HEK293 (cell line): ENCODE results near the gene CYP11A1.

Source experiments
- CTCF ChIA-PET: fragments of 350-600 bp; formaldehyde crosslinking; extraction: SDS; loops from one replicate; lab custom pipeline; 2021; ENCODE audit warnings: antibody characterized with exemption; lab: Yijun Ruan, JAX
- POLR2A ChIA-PET: fragments of 300-600 bp; formaldehyde crosslinking; extraction: SDS; loops from one replicate; lab custom pipeline; 2020; ENCODE audit warnings: antibody characterized with exemption, inconsistent platforms; lab: Yijun Ruan, JAX
- H3K27ac ChIP-seq: fragments of 200-500 bp; sonication (Bioruptor generic); 2 replicates; pipeline ENCODE4 v1.5.1; 2014; ENCODE audit warnings: low read depth, low read length, control low read depth, inconsistent platforms; ENCODE audit errors: extremely low read depth
- H3K36me3 ChIP-seq, 2 experiments: fragments of 200-500 bp in 1 of 2; sonication (Bioruptor generic) in 1 of 2; 1 replicate in 1 of 2; 2 replicates in 1 of 2; pipeline ENCODE4 v1.5.1; 2014 to 2017; ENCODE audit warnings: inconsistent platforms in 2 of 2, low read length in 2 of 2; ENCODE audit not compliant: control insufficient read depth in 2 of 2, insufficient read depth in 1 of 2
- H3K4me1 ChIP-seq: fragments of 200-500 bp; sonication (Bioruptor generic); 2 replicates; pipeline ENCODE4 v1.5.1; 2014; ENCODE audit warnings: mild to moderate bottlenecking, low read length, inconsistent platforms; ENCODE audit not compliant: control insufficient read depth, insufficient read depth
- H3K4me3 ChIP-seq: 2 replicates; pipeline ENCODE4 v1.5.1; 2011; ENCODE audit warnings: low read depth, mild to moderate bottlenecking, control low read depth, low read length, moderate library complexity
- H3K9me3 ChIP-seq: fragments of 200-500 bp; sonication (Bioruptor generic); 2 replicates; pipeline ENCODE4 v1.5.1; 2014; ENCODE audit warnings: low read depth, low read length, inconsistent platforms; ENCODE audit not compliant: control insufficient read depth, insufficient read depth
- BCL6B ChIP-seq: fragments of 450-650 bp; formaldehyde crosslinking; IDR thresholded peaks from 2 replicates; pipeline ENCODE4 v1.5.1; 2017; ENCODE audit warnings: missing biosample characterization, missing genetic modification characterization
- HIC1 ChIP-seq: fragments of 450-650 bp; formaldehyde crosslinking; IDR thresholded peaks from 2 replicates; pipeline ENCODE4 v1.5.1; 2016; ENCODE audit warnings: missing biosample characterization, missing genetic modification characterization
- HOXC10 ChIP-seq: sonication (generic); formaldehyde crosslinking; IDR thresholded peaks from 2 replicates; pipeline ENCODE4 v1.8.1; 2023; ENCODE audit warnings: mild to moderate bottlenecking, missing genetic modification reagents
- INSM2 ChIP-seq: fragments of 450-650 bp; formaldehyde crosslinking; IDR thresholded peaks from 2 replicates; pipeline ENCODE4 v1.5.1; 2016; ENCODE audit warnings: missing biosample characterization, missing genetic modification characterization
- MZF1 ChIP-seq: fragments of 450-650 bp; formaldehyde crosslinking; IDR thresholded peaks from 2 replicates; pipeline ENCODE4 v1.5.1; 2017; ENCODE audit warnings: missing biosample characterization, missing genetic modification characterization, borderline replicate concordance
- RBAK ChIP-seq: fragments of 450-650 bp; formaldehyde crosslinking; IDR thresholded peaks from 2 replicates; pipeline ENCODE4 v1.5.1; 2016; ENCODE audit warnings: missing biosample characterization, missing genetic modification characterization
- WT1 ChIP-seq: fragments of 450-650 bp; formaldehyde crosslinking; IDR thresholded peaks from 2 replicates; pipeline ENCODE4 v1.5.1; 2016; ENCODE audit warnings: missing biosample characterization, missing genetic modification characterization
- ZBTB1 ChIP-seq: fragments of 450-650 bp; formaldehyde crosslinking; IDR thresholded peaks from 2 replicates; pipeline ENCODE4 v1.5.1; 2016; ENCODE audit warnings: missing biosample characterization, missing genetic modification characterization
- ZBTB20 ChIP-seq: fragments of 450-650 bp; formaldehyde crosslinking; IDR thresholded peaks from 2 replicates; pipeline ENCODE4 v1.5.1; 2016; ENCODE audit warnings: missing biosample characterization, missing genetic modification characterization
- ZEB2 ChIP-seq: fragments of 450-650 bp; formaldehyde crosslinking; IDR thresholded peaks from 2 replicates; pipeline ENCODE4 v1.5.1; 2016; ENCODE audit warnings: missing biosample characterization, missing genetic modification characterization
- ZFHX2 ChIP-seq: fragments of 450-650 bp; formaldehyde crosslinking; conservative IDR thresholded peaks from 2 replicates; pipeline ENCODE4 v1.5.1; 2016; ENCODE audit warnings: missing biosample characterization, missing genetic modification characterization
- ZNF121 ChIP-seq: fragments of 450-650 bp; formaldehyde crosslinking; IDR thresholded peaks from 2 replicates; pipeline ENCODE4 v1.5.1; 2016; ENCODE audit warnings: missing biosample characterization, missing genetic modification characterization
- ZNF140 ChIP-seq: fragments of 450-650 bp; formaldehyde crosslinking; IDR thresholded peaks from 2 replicates; pipeline ENCODE4 v1.5.1; 2016; ENCODE audit warnings: missing biosample characterization, missing genetic modification characterization
- ZNF202 ChIP-seq: fragments of 450-650 bp; formaldehyde crosslinking; IDR thresholded peaks from 2 replicates; pipeline ENCODE4 v1.5.1; 2016; ENCODE audit warnings: missing biosample characterization, missing genetic modification characterization, borderline replicate concordance
- ZNF302 ChIP-seq: fragments of 450-650 bp; formaldehyde crosslinking; IDR thresholded peaks from 2 replicates; pipeline ENCODE4 v1.5.1; 2016; ENCODE audit warnings: missing biosample characterization, missing genetic modification characterization, low read depth
- ZNF324 ChIP-seq: fragments of 450-650 bp; formaldehyde crosslinking; IDR thresholded peaks from 2 replicates; pipeline ENCODE4 v1.5.1; 2016; ENCODE audit warnings: missing biosample characterization, missing genetic modification characterization
- ZNF350 ChIP-seq: fragments of 450-650 bp; formaldehyde crosslinking; IDR thresholded peaks from 2 replicates; pipeline ENCODE4 v1.5.0; 2017; ENCODE audit warnings: missing biosample characterization, mild to moderate bottlenecking, missing genetic modification characterization
- ZNF391 ChIP-seq: fragments of 450-650 bp; formaldehyde crosslinking; IDR thresholded peaks from 2 replicates; pipeline ENCODE4 v1.5.1; 2016; ENCODE audit warnings: low read depth, missing biosample characterization, missing genetic modification characterization, borderline replicate concordance
- ZNF510 ChIP-seq: fragments of 450-650 bp; formaldehyde crosslinking; IDR thresholded peaks from 2 replicates; pipeline ENCODE4 v1.5.1; 2018; ENCODE audit warnings: mild to moderate bottlenecking, missing genetic modification characterization, missing biosample characterization; ENCODE audit not compliant: insufficient replicate concordance
- ZNF600 ChIP-seq: fragments of 450-650 bp; formaldehyde crosslinking; IDR thresholded peaks from 2 replicates; pipeline ENCODE4 v1.5.1; 2016; ENCODE audit warnings: missing biosample characterization, missing genetic modification characterization
- ZNF629 ChIP-seq: fragments of 450-650 bp; formaldehyde crosslinking; IDR thresholded peaks from 2 replicates; pipeline ENCODE4 v1.5.1; 2017; ENCODE audit warnings: missing biosample characterization, missing genetic modification characterization
- ZNF701 ChIP-seq: fragments of 450-650 bp; formaldehyde crosslinking; IDR thresholded peaks from 2 replicates; pipeline ENCODE4 v1.5.1; 2016; ENCODE audit warnings: missing biosample characterization, missing genetic modification characterization
- ZNF791 ChIP-seq: fragments of 450-650 bp; formaldehyde crosslinking; IDR thresholded peaks from 2 replicates; pipeline ENCODE4 v1.5.1; 2016; ENCODE audit warnings: missing biosample characterization, missing genetic modification characterization
- TF ChIP-seq, protein P1 (sequence below): fragments of 450-650 bp; formaldehyde crosslinking; IDR thresholded peaks from 2 replicates; pipeline ENCODE4 v1.5.1; 2016; ENCODE audit warnings: missing biosample characterization, missing genetic modification characterization, low read depth
- TF ChIP-seq, protein P2 (sequence below): fragments of 450-650 bp; formaldehyde crosslinking; IDR thresholded peaks from 2 replicates; pipeline ENCODE4 v1.5.1; 2016; ENCODE audit warnings: missing biosample characterization, missing genetic modification characterization

Gene CYP11A1

GRCh38 chr15:74405823-74406222 lies 38.4 kb upstream of the CYP11A1 start (continued):
- TF ChIP-seq ZNF391 (tag by site-specific recombination) (no peak), BCL6B (no peak), ZNF701 (tag by site-specific recombination) (no peak), ZNF202 (tag by site-specific recombination) (no peak), ZFHX2 (tag by site-specific recombination) (no peak), ZEB2 (tag by site-specific recombination) (no peak), MZF1 (tag by site-specific recombination) (no peak), ZNF350 (tag by site-specific recombination) (no peak), RBAK (tag by site-specific recombination) (no peak), ZNF600 (tag by site-specific recombination) (no peak)
- TF ChIP-seq, protein P1, sequence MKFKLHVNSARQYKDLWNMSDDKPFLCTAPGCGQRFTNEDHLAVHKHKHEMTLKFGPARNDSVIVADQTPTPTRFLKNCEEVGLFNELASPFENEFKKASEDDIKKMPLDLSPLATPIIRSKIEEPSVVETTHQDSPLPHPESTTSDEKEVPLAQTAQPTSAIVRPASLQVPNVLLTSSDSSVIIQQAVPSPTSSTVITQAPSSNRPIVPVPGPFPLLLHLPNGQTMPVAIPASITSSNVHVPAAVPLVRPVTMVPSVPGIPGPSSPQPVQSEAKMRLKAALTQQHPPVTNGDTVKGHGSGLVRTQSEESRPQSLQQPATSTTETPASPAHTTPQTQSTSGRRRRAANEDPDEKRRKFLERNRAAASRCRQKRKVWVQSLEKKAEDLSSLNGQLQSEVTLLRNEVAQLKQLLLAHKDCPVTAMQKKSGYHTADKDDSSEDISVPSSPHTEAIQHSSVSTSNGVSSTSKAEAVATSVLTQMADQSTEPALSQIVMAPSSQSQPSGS: no peak

DNA sequence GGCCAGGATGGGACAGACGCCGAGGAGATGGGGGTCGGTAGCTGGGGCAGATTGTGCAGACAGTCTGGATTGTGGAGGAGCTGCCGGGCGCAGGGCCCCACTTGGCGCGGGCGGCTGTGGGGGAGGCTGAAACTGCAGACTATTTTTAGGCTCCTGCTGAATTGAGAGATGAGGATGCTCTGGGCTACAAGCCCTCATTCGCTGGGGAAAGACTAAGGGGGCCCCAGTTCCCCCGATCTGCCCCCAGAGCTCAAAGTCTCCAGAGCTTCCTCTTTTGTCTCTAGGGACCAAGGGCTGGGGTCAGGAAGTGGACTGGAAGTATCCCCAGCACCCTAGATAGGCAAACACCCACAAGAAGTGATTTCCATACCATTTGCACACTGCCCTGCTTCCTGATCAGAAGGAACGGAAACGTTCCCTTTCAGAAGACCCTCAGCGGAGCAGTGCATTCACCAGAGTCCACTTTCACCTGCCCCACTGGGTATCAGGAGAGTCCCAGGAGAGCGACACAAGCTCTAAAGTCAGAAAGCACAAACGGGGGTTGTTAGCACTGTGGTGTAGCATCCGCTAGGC lies 36.6 kb upstream of the CYP11A1 start:
- no peaks in the 10 kb centered on the region for H3K4me1 ChIP-seq
- no peaks in the 10 kb centered on the region for H3K36me3 ChIP-seq
- H3K27ac ChIP-seq: no peak overlapping the region
- H3K9me3 ChIP-seq: no peaks in the 10 kb centered on the region
- POLR2A ChIA-PET: no interaction called here
- CTCF ChIA-PET: interaction anchor here (1.3 to 1.4 kb wide), 2 partner anchors 8 to 22 kb away, joined by 3 to 4 read pairs; no protein-coding TSS in a partner anchor
- no peak overlapping the region for H3K4me3 ChIP-seq
- TF ChIP-seq, protein P2, sequence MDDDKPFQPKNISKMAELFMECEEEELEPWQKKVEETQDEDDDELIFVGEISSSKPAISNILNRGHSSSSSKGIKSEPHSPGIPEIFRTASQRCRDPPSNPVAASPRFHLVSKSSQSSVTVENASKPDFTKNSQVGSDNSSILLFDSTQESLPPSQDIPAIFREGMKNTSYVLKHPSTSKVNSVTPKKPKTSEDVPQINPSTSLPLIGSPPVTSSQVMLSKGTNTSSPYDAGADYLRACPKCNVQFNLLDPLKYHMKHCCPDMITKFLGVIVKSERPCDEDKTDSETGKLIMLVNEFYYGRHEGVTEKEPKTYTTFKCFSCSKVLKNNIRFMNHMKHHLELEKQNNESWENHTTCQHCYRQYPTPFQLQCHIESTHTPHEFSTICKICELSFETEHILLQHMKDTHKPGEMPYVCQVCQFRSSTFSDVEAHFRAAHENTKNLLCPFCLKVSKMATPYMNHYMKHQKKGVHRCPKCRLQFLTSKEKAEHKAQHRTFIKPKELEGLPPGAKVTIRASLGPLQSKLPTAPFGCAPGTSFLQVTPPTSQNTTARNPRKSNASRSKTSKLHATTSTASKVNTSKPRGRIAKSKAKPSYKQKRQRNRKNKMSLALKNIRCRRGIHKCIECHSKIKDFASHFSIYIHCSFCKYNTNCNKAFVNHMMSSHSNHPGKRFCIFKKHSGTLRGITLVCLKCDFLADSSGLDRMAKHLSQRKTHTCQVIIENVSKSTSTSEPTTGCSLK (tag by site-specific recombination): no peak
- no peak for TF ChIP-seq ZBTB1 (tag by site-specific recombination)
- no peak for TF ChIP-seq HOXC10 (CRISPR knock-in tag)
- TF ChIP-seq HIC1 (tag by site-specific recombination): no peak
- no peak for TF ChIP-seq ZNF324 (tag by site-specific recombination)
- no peak for TF ChIP-seq ZNF791 (tag by site-specific recombination)
- TF ChIP-seq ZNF302 (tag by site-specific recombination): no peak
- TF ChIP-seq ZNF140: no peak
- no peak for TF ChIP-seq ZNF600 (tag by site-specific recombination)
- TF ChIP-seq ZBTB20 (tag by site-specific recombination): no peak
- TF ChIP-seq INSM2: no peak
- TF ChIP-seq WT1 (tag by site-specific recombination): no peak
- TF ChIP-seq ZNF510 (tag by site-specific recombination): no peak
- no peak for TF ChIP-seq ZNF121 (tag by site-specific recombination)
- TF ChIP-seq ZNF629 (tag by site-specific recombination): no peak
